HG03558 (cell line): ENCODE results near the gene KRTDAP.
"Not testable (repeated sequence)": the region's sequence is repeated elsewhere in the genome, so short reads cannot be mapped to it uniquely, and the experiment has no call there.

Experiments
- ATAC-seq: cut with Tn5 transposase; IDR thresholded peaks from one replicate; pipeline ENCODE4 v1.9.1; 2021; ENCODE audit warnings: moderate number of reproducible peaks; ENCODE audit not compliant: unreplicated experiment; ENCODE audit errors: extremely low read depth

The KRTDAP gene

DNA sequence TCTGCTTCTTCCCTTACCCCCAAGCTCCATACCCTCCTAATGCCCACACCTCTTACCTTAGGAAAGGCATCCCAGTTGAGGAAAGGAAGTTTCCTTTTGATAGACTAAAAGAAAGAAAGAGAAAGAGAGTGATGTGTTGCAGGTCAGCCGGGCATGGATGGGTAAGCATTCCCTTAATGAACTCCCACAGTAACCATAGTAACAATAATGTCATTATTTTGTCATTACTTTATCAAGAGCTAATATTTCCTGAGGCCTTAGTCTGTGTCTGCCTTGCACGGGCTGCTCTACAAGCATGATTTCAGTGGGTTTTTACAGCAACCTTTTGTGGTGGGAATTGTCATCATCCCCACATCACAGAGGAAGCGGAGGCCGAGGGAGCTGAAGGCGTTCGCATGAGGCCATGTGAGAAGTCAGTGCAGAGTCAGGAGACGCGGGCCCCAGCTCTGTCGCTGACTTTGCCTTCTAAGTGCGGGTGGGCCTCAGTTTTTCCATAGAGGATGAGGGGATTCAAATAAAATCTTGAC is 2.5 kb downstream of the KRTDAP start:
- ATAC-seq = no peak

DNA sequence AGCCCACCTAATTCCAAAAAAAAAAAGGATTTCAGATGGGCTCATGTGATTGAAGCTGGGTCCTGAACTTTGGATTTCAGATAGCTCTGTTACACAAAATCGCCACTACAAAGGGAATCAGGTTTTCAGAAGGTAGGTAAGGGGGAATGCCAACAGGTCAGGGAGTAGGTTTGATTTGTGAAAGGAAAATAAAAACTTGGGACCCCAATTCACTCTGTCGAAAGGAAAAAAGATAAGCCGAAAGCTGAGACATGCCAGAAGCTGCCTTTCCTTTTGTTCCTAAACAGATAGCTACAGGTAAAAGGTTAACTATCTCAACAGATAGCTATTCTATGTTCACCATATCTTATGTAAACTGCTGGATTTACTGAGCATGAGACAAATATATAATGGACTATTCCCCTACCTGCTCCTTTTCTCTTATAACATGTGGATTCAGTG is 4.0 kb downstream of the KRTDAP start:
- ATAC-seq = no peak

DNA sequence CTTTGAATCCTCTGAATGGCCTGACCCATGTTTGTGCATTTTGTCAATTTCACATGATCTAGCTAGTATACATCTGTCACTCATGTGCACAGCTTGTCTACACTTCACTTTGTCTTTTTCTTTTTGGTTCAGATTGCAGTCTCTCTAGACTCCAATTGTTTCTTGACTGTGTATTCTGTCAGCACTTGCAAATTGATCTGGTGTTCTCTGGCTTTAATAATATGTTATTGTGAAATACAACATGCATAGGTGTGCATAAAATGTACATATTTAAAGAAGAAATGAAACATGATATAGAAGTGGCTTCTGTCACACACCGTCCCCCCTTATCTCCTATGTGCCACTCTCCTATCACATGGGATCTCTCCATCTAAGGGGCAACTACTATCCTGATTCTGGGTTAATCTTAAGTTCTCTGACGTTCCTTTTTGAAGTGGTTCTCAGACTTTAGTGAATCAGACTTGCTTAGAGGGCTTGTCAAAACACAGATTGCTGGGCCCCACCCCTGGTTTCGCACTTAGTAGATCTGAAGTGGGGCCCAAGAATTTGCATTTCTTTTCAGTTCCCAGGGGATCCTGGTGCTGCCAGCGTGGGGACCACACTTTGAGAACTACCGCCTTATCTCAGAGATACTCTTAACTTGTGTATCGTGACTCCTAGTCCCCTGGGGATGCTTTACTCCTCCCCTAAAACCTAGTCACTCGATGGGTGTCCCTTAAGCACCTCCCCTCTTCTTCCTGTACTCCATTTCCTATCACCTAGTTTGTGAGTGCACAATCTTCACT is 5.8 kb downstream of the KRTDAP start:
- no peak for ATAC-seq

DNA sequence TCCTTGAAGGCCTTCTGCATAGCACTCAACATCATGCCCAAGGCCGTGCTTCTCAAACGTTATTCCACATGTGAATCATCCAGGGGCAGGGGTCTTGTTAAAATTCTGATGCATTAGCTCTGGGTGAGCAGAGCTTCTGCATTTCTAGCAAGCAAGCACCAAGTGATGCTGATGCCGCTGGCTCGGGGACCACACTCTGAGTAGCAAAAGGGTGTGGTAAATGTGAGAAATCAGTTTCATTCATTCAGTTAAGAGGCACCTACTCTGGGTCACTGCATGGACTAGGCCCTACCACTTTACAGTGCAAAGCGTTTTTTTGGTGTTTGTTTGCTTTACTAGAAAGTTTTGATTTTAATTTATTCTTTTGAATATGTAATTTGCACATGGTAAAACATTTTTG is 7.2 kb downstream of the KRTDAP start:
- ATAC-seq = no peak

DNA sequence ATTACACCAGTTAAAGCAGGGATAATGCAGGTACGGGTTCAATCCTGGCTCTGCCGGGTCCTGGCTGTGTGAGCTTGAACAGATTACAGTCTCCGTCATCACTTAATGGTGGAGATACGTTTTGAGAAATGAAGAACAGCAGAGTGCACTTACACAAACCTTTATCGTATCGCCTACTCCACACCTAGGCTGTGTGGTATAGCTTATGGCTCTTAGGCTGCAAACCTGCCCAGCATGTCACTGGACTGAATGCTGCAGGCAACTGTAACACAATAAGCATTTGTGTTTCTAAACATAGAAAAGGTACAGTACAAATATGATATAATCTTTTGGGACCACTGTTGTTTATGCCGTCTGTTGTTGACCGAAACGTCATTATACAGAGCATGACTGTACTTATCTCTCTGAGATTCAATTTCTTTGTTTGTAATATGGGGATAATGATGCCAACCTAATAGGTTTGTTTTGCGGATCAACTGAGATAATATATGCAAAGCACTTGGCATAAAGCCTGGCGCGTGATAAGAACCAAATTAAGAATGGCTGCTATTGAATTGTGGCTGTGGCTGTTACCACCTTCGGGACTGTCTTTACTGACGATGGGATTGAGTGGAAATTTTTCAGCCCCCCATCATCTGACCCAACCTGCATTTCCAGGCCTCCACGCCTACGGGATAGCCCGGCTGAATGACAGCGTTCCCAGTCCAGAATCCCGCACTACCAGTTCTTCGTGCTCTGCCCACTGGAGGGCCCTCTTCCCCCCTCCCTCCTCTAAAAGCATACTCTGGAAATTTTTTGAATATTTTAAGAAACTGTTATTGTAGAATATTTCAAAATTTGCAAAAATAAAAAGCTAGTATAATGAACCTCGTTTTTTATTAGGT is 11.2 kb downstream of the KRTDAP start:
- no peak for ATAC-seq

DNA sequence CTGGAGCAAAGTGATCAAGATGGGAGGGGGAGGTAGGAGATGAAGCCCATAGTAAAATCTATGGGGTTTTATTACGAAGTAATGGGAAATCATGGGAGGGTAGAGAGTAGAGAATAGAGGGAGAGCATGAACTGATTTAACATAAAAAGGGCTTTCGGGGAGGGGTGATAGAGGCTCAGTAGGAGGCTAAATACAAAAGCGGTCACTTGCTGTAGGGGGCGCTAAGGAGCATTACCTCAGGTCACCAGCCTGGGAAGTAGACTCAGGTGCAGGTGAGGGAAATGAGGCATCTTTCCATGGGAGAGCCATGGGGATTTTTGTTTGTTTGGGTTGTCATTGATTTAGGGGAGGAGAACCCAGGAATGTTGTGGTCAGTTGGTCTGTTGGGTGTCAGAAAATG is 14.1 kb downstream of the KRTDAP start:
- no peak for ATAC-seq

DNA sequence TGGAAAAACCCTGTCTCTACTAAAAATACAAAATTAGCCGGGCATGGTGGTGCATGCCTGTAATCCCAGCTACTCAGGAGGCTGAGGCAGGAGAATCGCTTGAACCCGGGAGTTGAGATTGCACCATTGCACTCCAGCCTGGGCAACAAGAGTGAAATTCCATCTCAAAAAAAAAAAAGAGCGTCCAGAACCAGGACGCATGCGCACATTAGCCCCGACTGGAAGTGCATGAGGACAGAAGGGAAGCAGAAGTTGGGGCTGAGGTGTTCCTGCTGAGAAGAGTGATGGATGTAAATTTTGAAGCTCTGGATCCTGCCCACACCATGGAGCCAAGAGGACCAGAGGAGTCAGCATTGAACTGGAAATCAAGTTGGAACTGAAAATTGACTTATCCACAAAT is 15.7 kb downstream of the KRTDAP start:
- not testable (repeated sequence) for ATAC-seq

DNA sequence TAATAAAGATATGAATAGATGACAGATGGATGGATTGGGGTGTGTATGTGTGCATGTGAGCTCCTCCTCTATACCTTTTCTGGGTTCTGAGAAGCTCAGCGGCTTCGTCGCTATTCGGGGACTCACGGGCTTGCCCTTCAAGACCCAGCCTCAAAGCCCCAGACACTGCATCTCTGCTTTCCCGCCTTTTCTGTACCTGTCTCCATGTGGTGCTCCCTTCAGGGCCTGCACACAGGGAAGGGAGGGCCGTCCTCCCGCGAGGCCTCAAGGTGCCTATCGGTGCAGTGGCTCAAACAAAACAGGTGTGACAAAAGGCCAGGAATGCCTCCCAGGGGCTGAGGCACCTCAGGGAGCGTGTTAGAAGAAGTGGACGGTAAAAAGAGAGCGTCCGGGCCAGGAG is 16.2 kb downstream of the KRTDAP start:
- ATAC-seq = no peak

DNA sequence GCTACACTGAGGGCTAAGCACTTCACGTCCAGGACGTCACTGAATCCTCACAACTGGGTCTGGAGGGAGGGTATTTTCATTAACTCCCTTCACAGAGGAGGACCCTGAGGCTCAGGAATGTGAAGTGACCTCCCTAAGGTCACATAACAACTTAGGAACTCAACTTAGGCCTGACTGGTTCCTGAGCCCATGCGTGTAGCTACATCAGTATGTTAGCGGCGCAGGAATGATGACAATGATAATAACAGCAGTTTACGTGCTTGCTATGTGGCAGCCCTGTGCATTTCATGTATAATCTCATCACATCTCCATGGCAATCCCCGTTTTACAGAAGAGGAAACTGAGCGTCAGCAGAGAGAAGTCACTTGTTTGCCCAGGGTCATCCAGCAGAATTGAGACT is 18.3 kb downstream of the KRTDAP start:
- ATAC-seq = no peak

DNA sequence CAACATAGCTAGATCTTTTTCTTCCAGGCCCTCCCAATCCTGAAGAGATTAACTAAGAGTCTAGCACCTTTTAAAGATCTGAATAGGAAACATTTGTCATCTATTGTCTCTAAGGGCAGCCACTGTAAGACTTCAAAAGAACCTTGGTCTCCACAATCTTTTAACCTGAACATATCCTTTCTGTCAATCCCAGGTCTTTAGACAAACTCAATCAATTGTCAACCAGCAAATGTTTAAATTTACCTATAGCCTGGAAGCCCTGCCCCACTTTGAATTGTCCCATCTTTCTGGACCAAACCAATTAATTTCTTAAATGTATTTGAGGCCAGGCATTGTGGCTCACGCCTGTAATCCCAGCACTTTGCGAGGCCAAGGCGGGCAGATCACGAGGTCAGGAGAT is 19.2 kb downstream of the KRTDAP start:
- not testable (repeated sequence) for ATAC-seq

DNA sequence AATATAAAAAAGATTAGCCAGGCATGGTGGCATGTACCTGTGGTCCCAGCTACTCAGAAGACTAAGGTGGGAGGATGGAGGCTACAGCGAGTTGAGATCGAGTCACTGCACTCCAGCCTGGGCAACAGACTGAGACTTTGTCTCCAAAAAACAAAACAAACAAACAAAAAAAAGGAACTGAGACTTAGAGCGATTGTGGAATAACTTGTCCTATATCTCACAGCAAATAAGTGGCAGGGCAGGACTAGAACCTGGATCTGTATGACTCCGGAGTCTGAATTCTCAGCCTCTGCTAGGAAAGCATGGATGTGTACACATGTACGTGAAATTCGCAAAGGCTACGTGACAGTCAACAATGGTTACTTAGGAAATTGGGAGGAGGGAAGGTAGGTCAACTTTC is 20.1 kb downstream of the KRTDAP start:
- no peak for ATAC-seq

DNA sequence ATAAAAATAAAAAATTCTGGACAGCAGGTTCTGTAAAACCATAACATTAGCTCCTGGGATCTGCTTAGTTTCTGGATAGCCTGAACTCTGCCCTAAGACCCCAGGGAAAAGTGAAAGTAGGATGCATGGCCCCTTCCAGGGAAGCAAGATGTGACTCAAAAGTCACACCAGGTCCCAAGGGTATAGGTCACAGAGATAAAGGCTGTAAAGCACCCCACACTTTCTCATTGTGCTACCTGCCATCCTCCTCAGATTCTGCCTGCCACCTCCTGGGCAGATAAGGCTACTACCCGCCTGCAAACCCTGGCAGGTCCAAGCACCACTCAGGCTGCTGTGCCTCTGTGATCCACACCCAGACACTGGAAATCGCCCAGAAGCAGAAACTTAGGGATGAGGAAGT is 21.6 kb downstream of the KRTDAP start:
- no peak for ATAC-seq

DNA sequence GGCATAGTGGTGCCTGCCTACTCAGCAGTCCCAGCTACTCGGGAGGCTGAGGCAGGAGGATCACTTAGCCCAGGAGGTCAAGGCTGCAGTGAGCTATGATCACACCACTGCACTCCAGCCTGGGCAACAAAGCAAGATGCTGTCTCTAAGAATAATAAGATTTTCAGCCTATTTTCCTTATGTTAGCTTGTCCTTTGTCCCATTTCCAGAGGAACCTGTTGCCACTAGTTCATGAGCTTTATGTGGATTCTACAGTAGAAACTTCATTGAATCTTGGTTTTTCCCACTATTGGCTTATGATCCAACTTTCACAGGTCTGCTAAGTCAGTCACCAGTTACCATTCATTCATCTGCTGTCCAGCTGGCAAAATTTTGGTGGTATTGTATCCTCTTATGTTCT is 24.0 kb downstream of the KRTDAP start:
- no peak for ATAC-seq

DNA sequence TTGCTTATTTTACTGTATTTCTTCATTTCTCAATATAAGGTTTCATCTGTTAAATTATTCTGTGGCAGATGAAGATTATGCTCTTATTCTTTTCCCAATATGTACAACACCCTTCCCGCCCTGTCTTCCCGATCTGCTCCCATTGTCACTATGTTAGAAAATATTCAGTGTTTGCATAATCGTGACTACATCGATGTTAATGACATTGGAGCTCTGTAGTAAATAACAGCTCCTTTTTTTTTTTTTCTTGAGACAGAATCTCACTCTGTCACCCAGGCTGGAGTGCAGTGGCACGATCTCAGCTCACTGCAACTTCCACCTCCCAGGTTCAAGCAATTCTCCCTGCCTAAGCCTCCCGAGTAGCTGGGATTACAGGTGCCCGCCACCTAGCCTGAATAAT is 27.3 kb downstream of the KRTDAP start:
- ATAC-seq = not testable (repeated sequence)

DNA sequence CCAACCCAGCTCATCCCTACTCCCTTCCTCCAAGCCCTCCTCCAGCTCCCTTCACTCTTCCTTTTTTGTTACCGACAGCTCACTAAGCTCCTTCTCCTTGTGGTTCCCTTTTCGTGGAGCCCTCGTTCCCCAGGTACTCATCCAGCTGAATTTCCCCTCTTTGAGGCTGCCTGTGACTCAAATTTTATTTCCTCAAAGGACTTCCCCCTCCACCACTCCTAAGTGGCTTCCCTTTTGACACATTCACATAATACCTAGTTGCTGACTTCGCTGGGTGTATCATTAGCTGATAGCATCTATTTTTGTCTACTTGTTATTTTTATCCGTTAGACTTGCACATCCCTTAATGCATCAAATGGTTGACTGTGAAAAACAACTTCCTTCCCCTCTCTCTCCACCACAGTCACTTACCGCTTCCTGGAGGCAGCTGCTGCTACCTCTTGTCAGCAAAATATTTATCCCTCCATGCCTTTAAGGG is 27.7 kb downstream of the KRTDAP start:
- ATAC-seq = no peak

DNA sequence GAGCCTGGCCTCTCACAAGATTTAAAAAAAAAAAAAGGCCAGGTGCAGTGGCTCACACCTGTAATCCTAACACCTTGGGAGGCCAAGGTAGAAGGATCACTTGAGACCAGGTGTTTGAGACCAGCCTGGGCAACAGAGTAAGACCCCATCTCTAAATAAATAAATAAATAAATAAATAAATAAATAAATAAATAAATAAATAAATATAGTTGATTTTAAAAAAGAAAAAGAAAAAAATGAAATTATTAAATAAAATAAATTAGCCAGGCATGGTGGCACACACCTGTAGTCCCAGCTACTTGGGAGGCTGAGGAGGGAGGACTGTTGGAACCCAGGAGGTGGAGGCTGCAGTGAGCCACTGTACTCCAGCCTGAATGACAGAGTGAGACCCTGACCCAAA is 28.5 kb downstream of the KRTDAP start:
- not testable (repeated sequence) for ATAC-seq

DNA sequence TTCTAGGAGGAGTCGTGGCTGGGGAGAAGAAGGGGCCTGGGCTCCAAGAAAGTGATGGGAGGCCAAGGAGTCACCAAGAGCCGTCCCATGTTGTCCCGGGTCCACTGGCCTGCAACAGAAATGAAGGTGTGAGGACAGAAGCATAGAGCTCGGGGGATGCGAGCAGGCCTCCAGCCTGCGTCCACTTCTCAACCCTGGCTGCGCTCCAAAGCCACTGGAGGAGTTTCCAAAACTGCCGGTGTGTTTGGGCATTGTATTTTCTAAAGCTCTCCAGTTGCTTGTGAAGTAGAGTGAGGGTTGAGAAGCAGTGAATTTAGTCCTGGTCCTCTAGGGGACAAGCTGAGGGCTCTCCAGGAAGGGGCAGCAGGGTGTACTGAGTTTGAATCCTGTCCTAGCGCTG is 29.2 kb downstream of the KRTDAP start:
- no peak for ATAC-seq

DNA sequence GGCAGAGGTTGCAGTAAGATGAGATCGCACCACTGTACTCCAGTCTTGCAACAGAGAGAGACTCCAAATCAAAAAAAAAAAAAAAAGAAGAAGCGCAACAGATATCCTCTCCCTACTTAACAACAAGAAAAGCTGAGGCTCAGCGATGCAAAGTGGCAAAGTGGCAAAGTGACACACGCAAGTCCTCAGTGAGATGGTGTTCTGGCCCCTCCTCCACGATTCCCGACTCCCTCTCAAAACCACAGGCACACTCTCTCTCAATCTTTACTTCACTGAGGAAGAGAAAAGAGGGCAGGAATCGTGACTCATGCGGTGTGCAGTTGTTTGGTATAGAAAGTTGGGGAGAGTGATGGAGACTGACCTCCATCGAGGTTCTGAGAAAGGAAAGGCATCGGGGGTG is 29.7 kb downstream of the KRTDAP start:
- no peak for ATAC-seq

DNA sequence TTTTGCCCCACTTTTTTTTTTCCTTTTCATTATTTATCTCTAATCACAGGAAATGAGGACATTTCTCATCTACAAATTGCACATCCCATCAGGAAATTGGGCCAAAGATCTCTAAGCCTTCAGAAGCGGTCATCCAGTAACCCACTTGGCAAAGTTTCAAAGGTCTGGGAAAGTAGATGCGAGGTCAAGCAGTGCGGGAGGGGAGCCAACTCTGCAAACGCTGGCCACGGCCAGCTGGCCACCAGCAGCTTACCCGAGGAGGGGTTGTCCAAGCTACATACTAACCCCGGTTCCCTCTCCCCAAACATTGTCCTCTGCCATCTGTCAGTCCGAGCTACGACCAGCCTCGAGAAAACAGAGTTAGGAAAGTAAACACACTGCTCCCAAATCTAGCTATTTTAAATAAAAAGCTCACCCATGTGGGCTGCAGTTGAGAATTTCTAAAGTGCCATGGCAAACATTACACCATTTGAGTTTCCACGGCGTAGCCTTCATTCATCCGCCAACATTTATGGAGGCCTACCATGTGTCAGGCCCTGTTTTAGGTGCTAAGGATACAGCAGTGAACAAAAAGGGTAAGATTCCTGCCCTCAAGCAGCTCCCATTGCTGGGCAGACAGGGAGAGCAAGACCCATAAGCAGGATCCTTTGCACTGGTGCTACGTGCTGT is 30.7 kb downstream of the KRTDAP start:
- no peak for ATAC-seq

DNA sequence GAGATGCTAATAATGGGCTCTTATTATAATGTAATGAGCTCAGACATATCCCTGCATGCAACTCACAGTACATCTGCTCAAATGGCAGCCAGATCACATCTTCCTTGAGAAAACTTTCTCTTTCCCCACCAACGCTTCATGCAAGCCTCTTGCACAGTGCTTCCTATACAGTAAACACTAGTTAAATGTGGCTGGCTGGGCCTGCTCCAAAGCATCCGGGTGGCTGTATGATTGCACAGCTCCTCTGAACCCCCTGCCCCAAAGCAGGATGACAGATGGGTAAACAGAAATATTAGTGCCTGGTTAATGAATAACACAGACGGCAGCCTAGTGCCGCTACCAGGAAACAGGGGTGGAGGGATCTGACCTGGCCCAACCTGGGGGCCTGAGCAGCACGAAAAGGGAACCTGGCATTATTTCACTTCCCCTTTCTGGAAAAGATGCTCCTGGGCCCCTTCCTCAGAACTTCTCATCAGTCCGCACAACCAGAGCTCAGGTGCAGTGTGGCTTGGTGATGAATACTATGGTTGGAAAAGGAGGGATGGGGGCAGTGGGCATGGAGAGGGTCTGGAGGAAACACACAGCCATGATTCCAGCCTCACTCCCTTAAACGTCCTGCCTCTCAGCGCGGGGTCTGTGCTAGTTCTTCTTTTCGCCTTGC is 31.4 kb downstream of the KRTDAP start:
- ATAC-seq = no peak
